ENCODE measurements around the gene GOLGA6L25. TPM values are rescaled to one million over a fixed set of nuclear protein-coding genes. Genes with fewer than 3 reads are reported as not detected.

Gene GOLGA6L25, protein sequence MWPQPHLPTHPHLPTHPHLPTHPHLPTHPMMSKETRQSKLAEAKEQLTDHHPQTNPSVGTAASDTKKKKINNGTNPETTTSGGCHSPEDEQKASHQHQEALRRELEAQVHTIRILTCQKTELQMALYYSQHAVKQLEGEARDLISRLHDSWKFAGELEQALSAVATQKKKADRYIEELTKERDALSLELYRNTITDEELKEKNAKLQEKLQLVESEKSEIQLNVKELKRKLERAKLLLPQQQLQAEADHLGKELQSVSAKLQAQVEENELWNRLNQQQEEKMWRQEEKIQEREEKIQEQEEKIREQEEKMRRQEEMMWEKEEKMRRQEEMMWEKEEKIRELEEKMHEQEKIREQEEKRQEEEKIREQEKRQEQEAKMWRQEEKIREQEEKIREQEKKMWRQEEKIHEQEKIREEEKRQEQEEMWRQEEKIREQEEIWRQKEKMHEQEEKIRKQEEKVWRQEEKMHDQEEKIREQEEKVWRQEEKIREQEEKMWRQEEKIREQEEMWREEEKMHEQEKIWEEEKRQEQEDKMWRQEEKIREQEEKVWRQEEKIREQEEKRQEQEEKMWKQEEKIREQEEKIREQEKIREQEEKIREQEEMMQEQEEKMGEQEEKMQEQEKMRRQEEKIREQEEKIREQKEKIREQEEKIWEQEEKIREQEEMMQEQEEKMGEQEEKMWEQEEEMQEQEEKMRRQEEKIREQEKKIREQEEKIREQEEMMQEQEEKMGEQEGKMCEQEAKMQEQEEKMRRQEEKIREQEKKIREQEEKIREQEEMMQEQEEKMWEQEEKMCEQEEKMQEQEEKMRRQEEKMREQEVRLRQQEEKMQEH
- not detected in 2 replicates for total RNA-seq

DNA sequence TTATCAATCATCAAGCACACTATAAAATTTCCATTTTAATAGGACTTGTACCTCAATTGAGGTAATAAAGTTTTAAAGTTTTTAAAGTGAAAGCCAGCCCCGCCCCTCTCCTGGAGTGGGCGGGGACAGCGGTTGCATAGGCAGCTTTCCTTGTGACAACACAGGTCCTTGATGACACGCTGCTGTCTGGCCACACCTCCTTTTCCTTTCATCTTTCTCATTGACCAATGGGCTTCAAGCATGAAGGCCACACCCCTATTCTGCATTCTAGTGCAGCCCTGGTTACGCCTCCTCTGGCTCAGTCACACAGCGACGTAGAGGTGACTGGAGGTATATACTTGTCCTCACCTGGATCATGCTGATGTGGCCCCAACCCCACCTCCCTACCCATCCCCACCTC lies at the start of gene GOLGA6L25:
GOLGA6L25 (plus strand) TSS at position 301 of the 400 bp plus-strand sequence; CDS start at position 362, 61 bp downstream.

DNA sequence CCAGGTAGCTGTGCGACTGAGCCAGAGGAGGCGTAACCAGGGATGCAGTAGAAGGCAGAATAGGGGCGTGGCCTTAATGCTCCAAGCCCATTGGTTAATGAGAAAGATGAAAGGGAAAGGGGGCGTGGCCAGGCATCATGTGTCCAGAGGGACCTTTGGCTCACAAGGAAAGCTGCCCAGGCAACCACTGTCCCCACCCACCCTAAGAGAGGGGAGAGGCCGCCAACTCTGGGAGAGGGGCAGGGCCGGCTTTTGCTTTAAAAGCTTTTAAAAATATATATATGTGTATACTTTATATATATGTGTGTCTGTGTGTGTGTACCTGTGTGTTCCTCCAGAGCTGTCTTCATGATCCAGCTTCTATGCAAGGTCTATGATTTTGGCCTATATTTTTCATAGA lies 20.4 kb upstream of the GOLGA6L25 start, which contains the start of gene GOLGA8G:
GOLGA8G (minus strand) TSS at position 18 of the 400 bp plus-strand sequence. CDS start 62 bp downstream, outside the sequence.

Small RNAs within 50 kb of the gene (small RNA-seq; reads per million reads assigned to genes)
- gene AC138749.2 (not detected), gene RF00017 (not detected)

Other genes starting within 250 kb of the GOLGA6L25 start
- 38.9 TPM in 2 replicates for gene HERC2, start 231.4 kb upstream of the GOLGA6L25 start, total RNA-seq
- not detected in 2 replicates for gene GOLGA6L24, start 195.5 kb upstream of the GOLGA6L25 start, total RNA-seq
- under 0.01 TPM in 1 of 2 replicates, not detected in the other for gene GOLGA8F, start 174.9 kb upstream of the GOLGA6L25 start, total RNA-seq
- gene GOLGA8G, start 20.6 kb upstream of the GOLGA6L25 start, total RNA-seq = 0.11 TPM in 1 of 2 replicates, not detected in the other
- 1.0 and 2.9 TPM in 2 replicates for gene GOLGA8M, start 158.9 kb downstream of the GOLGA6L25 start, total RNA-seq

Measured in articular chondrocyte of knee joint (primary cell).